ENCODE measurements around the gene TRAPPC6A. TPM values are rescaled to one million over a fixed set of nuclear protein-coding genes. Genes with fewer than 3 reads are reported as not detected.
A peak's percentile ranks its signal among the peaks of the same experiment; 100 is the strongest.

The TRAPPC6A gene
- total RNA-seq, 1 experiment from 2014 or later = 59.7 TPM

- Mint-ChIP-seq H3K27ac (peak overlapping the region; percentile 80), H3K27me3 (ENCODE audit: low read depth) (no peaks in the 10 kb centered on the region), H3K4me1 (peaks cover 25% of the 10 kb centered on the region), H3K9me3 (no peaks in the 10 kb centered on the region), H3K4me3 (no peak overlapping the region), H3K36me3 (peaks cover 10% of the 10 kb centered on the region)
- no peak for ATAC-seq
- TF ChIP-seq GRHL2 (CRISPR knock-in tag; IDR thresholded peaks at IDR 0.05; ENCODE audit: insufficient replicate concordance, severe bottlenecking) = no peak
- no peak for TF ChIP-seq CREB1 (CRISPR knock-in tag; IDR thresholded peaks at IDR 0.05)
- TF ChIP-seq ZNF416 (CRISPR knock-in tag; IDR thresholded peaks at IDR 0.05) = no peak
- TF ChIP-seq ZNF219 (CRISPR knock-in tag; IDR thresholded peaks at IDR 0.05; ENCODE audit: borderline replicate concordance) = no peak
- no peak for TF ChIP-seq ZBTB21 (CRISPR knock-in tag; IDR thresholded peaks at IDR 0.05; ENCODE audit: borderline replicate concordance)
- no peak for DNase-seq (ENCODE audit: low spot score)
- CTCF ChIA-PET = interaction anchor here (0.9 kb wide), 1 partner anchor 16 kb away, joined by 3 read pairs; no protein-coding TSS in a partner anchor
- POLR2A ChIA-PET = no interaction called here
These were observed 38.5 kb downstream of the TRAPPC6A start for GRCh38 chr19:45139286-45140143.

GRCh38 chr19:45138303-45138751 lies 39.7 kb downstream of the TRAPPC6A start:
- H3K9me3 Mint-ChIP-seq = no peaks in the 10 kb centered on the region
- H3K27ac Mint-ChIP-seq = peak overlapping the region; percentile 80
- H3K27me3 Mint-ChIP-seq (ENCODE audit: low read depth) = no peaks in the 10 kb centered on the region
- peaks cover 10% of the 10 kb centered on the region for H3K36me3 Mint-ChIP-seq
- ATAC-seq (peak; percentile 21; the same call in 1 of the 2 replicates), DNase-seq (ENCODE audit: low spot score) (no peak)
- CTCF ChIA-PET = interaction anchor here (0.5 to 4.0 kb wide), 7 partner anchors 10 to 126 kb away, joined by 3 to 19 read pairs (median 5); no protein-coding TSS in a partner anchor
- H3K4me3 Mint-ChIP-seq = no peak overlapping the region
- POLR2A ChIA-PET = no interaction called here
- H3K4me1 Mint-ChIP-seq = peaks cover 31% of the 10 kb centered on the region
- TF ChIP-seq ZNF232 (CRISPR knock-in tag; IDR thresholded peaks at IDR 0.05) (no peak), JAZF1 (CRISPR knock-in tag; IDR thresholded peaks at IDR 0.05) (no peak), CBFB (CRISPR knock-in tag; IDR thresholded peaks at IDR 0.05; ENCODE audit: low read depth) (no peak), E2F4 (CRISPR knock-in tag; IDR thresholded peaks at IDR 0.05; ENCODE audit: borderline replicate concordance, low read depth) (no peak), PRDM15 (CRISPR knock-in tag; IDR thresholded peaks at IDR 0.05) (no peak), TEAD4 (CRISPR knock-in tag; IDR thresholded peaks at IDR 0.05) (no peak), TEAD1 (CRISPR knock-in tag; IDR thresholded peaks at IDR 0.05) (no peak), CDX4 (CRISPR knock-in tag; IDR thresholded peaks at IDR 0.05; ENCODE audit: borderline replicate concordance) (no peak), STAT6 (CRISPR knock-in tag; conservative IDR thresholded peaks at IDR 0.05; ENCODE audit: low read depth) (no peak)
